Measurements from ENCODE around the gene IGFBP7. TPM values are rescaled to one million over a fixed set of nuclear protein-coding genes. Genes with fewer than 3 reads are reported as not detected.

Gene IGFBP7
- total RNA-seq, 1 donor from 2014 or later: 862 TPM

DNA sequence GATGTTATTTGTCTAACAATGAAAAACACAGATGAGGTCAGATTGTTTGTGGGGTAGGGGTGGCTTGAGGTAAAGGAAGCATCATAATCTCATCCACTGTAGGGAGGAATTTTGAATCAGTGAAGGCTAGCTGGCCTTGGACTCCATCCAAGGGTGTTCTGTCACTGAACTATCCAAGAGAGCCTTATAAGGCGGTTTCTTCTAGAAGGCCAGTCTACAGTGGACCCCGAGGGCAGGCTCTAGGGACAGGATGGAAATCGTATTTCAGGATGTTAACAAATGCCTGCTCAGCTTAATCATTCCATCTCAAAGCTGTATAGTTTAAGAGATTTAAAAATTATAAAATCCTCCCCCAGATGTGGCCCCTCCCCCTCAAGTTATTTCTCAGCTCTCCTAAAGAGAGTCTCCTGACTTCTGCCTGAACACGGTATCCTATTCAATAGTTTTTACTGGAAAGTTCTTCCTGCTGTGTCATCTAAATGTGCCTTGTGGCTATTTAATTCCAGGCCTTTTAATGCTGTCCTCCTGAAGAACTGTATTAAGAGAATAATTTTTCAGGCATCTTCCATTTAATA is 8.0 kb downstream of the IGFBP7 start:
- ATAC-seq (peak; percentile 83), DNase-seq (ENCODE audit: missing footprints) (no peak)
- intact Hi-C loops (cut with DNase I): loop anchor here (5.0 kb wide), 3 partner anchors 35 to 195 kb away; partner anchors contain the start of genes NOA1, POLR2B and REST

DNA sequence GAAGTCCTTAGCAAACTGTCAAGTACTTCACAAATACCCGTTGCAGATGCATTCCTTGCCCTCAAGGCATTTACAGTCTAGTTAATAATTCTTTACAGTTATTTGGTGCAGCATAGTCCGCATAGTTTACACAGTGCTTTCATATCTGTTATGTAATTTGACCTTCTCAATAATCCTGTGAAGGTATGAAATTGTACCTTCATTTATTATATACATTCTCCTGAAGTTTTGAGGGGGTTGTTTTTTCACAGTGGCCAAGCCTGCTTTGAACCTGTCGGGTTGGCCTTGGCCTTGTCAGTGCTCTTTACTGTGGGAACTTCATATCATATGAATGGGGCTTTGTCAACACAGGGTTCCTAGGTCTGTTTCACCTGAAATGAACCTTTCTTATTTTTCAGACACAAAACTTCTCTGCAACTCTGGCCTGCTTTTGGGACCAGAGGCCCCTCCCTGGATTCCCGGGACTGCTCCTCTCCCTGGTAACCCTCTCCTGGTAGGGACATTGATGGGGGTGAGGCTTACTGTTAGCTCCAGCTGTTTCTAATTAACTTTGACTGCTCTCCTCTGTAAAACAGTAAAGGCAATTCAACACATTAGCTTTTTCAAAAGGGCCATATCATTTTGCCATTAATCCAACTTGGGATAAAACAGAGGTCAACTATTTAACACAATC is 9.1 kb downstream of the IGFBP7 start:
- intact Hi-C loops (cut with DNase I): loop anchor here (5.0 kb wide), 3 partner anchors 34 to 194 kb away; partner anchors contain the start of genes NOA1, POLR2B and REST
- DNase-seq (ENCODE audit: missing footprints): no peak
- no peak for ATAC-seq

DNA sequence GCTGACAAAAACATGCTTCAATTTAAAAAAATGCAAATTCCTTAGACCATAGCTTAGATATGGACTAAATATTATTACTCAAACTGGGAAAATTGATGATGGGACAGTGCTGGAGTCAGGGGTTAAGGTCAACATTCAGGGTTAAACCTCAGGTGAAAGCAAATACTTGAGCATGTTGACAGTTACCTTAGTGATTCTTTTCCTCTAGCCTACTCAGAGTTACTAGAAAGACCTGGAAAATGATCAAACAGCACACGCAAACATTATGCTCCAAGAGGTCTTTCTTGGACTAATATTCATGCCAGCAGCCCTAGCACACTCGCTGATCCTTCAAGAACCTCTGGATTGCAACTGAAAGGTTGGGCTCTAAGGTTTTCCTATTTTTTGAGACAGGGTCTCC is 10.8 kb downstream of the IGFBP7 start:
- ATAC-seq: no peak
- no peak for DNase-seq (ENCODE audit: missing footprints)
- intact Hi-C loops (cut with DNase I): no loop called here

DNA sequence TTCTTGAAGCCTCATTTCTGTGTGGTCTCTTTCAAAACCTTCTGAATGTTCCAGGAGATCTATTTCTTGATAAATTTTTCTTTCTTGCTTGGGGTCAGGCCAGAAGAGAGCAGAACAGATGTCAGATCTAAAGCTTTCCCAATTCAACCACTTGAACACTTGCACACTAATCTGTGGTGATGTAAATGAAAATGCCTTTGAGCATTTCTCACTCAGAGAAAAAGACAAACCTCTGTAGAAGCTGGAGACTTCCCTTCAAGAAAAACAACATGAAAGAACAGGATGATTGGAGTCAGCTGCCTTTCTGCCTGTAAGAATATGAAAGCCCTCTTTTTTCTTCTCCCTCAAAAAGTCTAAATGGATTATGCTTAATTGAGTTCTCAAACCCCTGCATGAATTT is 11.2 kb downstream of the IGFBP7 start:
- ATAC-seq (no peak), DNase-seq (ENCODE audit: missing footprints) (no peak)
- intact Hi-C loops (cut with DNase I): no loop called here

DNA sequence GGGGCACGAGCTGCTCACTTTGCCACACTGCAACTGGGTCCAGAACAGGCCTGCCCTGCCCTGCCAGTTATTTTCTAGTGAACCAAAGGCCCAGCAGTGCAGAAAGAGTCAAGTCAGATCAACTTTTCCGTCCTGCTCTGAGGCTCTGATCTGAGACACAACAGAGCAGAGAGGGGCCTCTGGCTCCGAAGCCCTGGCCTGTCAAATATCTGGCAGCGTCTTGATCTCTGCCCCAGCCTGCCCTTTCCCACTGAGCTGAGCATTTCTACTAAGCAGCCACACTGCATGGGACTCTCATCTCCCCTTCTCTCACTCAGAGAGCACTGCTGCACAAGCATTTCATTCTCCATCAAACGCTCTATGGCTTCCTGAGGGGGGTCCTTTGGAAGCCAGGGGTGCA is 11.8 kb downstream of the IGFBP7 start:
- intact Hi-C loops (cut with DNase I): no loop called here
- ATAC-seq (peak; percentile 7), DNase-seq (ENCODE audit: missing footprints) (no peak)

DNA sequence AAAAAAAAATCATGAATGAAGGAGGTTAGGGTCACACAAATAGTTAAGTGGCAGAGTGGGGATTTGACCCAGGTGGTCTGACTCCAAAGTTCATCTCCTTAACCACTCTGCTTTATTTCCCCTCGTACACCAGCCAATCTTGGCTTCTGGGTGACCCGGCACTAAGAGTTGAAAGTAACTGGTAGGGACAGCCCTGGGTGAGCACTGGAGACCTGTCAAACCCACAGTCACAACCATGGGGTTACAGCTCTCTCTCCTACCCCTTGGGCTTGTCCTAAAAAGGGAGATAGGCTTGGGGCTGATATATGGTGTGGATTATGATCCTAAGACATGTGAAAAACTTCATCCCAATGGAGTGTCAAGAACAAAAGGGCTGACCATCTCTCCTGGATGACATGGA is 12.5 kb downstream of the IGFBP7 start:
- DNase-seq (ENCODE audit: missing footprints) (no peak), ATAC-seq (no peak)
- intact Hi-C loops (cut with DNase I): no loop called here

DNA sequence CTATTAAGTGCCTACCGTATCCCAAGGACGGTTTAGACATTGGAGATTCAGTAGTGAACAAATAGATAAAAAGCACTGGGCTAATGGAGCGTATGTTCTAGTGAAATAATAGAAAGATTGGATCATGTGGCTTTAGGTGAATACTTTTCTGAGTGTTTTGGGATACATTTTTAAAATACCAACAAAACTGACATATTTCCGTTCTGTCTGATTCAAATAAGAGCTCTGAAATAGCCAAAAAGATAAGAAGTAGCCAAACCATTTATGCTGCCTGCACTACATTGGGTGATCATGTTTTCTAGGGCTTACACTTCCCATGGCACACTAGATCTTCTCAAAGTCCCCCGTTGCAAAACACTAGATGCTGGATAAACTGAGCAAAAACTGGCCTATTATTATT is 14.2 kb downstream of the IGFBP7 start:
- ATAC-seq: no peak
- intact Hi-C loops (cut with DNase I): no loop called here
- no peak for DNase-seq (ENCODE audit: missing footprints)

DNA sequence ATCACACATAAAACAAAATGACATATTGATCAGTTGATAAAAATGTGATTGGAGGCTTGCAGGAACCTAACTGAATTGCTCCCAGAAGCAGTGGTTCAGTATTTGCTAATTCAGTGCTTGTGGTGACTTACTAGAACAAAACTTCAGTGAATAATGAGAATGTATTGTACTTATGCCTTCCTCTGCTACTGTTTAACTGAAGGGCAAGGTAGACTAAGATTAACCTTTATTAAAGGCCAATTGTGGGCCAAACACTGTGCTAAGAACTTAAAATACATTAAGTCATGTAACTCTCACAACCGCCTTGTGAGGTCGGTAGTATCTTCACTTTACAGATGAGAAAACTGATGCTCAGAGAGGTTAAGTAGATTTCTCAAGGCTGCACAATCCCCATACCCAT is 14.9 kb downstream of the IGFBP7 start:
- intact Hi-C loops (cut with DNase I): no loop called here
- no peak for ATAC-seq

DNA sequence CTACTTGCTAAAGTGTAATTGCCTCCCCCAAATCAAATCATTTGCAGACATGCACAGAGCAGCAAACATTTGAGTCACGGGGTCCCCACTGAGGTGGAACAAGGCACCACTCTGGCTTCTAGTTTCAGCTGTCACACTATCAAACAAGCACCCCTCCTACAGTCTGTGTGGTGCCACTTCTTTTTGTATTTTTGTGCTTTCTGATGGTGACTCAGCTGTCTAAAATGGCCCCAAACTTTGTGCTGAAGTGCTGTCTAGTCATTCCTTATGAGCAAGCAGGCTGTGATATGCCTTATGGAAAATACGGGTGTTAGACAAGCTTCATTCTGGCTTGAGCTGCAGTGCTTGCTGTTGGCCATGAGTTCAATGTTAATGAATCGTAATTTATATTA is 15.4 kb downstream of the IGFBP7 start:
- intact Hi-C loops (cut with DNase I): no loop called here
- no peak for ATAC-seq
- DNase-seq (ENCODE audit: missing footprints): no peak

More for the DNA sequence above, 14.9 kb downstream of the IGFBP7 start:
- no peak for DNase-seq (ENCODE audit: missing footprints)

DNA sequence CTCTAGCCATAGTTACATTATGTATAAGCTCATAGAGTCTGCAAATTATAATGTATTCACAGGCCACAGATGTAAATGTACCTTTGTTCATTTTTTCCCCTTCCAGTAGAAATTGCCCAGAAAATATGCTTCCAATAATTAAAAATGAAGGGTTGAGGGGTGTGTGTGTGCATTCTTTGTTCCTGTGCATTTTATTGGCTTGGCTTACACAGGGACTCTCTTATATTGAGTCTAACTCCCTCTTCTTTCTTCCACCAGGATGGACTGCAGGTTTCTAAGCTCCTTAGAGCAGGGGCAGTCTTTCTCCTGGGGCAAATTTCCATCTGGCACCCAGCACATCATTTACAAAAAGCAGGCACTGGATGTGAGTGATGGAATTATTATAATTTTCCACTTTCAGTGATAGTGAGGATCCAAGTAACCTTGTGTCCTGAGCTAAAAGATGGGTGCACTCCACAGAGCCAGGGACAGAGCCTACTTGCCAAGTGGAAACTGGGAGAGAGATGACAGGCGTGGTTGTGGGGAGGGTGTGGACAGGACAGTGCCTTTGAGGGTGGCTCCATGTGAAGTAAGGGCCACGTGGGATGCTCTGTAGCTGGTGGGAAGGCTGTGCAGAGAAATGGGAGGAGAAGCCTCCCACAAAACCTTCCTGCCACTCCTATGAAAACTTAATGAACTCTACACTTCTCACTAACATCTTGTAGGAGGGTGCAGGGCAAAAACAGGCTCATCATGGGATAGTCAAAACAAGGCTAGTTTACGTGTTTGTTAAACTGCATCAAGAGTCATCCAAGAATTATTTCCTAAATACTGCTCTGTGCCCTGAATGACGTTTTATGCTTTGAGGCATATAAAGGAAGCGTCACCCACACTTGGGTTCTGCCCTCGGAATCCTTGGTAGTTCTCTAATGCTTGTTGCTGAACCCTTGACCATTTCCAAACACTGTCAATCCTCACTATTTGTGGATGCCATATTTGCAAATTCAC is 16.0 kb downstream of the IGFBP7 start:
- peak; percentile 94 for ATAC-seq
- DNase-seq (ENCODE audit: missing footprints): peak; percentile 79
- intact Hi-C loops (cut with DNase I): no loop called here

DNA sequence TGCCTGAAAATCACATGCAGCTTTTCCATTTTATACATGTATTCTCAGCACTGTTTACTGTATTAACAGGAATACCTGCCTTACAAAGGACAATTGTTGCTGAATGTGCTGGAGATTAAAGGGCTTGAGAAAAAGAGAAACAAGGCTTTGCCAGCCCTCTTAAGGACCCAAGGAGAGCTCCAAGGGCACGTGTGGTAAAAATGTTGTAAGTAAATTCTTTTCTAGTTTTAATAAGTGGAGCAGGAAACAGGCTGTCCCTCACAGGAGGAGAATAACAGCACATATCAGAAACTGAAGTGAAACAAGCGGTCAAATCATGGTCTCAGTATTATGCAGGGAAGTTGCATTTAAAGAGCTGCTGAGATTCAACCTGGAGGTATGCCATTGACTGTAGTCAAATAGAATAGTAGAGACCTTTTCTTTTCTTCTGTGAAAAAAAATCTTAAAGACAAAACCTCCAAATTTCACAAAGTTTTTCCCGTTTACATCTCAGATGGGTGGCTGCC is 18.5 kb downstream of the IGFBP7 start:
- ATAC-seq (no peak), DNase-seq (ENCODE audit: missing footprints) (no peak)
- intact Hi-C loops (cut with DNase I): no loop called here

DNA sequence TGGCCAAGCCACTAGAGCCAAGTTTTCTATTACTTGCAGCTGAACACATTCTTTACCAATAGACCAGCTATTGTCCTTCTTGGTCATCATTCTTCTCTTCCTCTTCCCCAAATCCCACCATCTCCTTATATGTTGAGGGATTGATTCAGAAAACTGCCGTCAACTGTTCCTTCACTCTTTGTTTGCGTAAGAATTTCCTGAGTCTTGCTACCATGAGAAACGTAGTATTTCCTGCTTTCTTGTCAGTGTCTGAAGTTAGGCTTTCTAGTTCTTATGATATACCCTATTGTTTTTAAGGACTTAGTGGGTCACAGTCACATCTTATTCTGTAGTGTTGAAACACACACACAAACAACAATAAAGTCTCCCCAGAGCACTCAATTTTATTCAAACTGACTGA is 20.1 kb downstream of the IGFBP7 start:
- DNase-seq (ENCODE audit: missing footprints) (no peak), ATAC-seq (no peak)
- intact Hi-C loops (cut with DNase I): no loop called here

DNA sequence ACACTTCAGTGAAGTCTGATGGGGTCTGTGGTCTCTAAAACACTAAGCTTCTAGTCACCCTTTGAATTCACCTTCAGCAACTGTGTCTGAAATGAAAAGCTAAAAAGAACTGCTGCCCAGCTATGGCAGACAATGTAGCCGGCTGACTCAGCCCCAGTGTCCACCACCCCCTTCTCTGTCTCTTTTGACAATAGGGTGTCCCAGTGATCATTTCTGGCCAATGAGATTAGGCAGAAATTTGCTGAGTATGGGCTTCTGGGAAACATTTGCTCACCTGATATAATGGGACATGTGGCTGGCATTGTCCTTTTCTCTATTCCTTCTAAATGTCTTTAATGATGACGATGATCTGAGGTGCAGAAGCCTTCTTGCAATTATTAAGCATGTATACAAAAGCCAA is 20.6 kb downstream of the IGFBP7 start:
- ATAC-seq (no peak), DNase-seq (ENCODE audit: missing footprints) (no peak)
- intact Hi-C loops (cut with DNase I): no loop called here

DNA sequence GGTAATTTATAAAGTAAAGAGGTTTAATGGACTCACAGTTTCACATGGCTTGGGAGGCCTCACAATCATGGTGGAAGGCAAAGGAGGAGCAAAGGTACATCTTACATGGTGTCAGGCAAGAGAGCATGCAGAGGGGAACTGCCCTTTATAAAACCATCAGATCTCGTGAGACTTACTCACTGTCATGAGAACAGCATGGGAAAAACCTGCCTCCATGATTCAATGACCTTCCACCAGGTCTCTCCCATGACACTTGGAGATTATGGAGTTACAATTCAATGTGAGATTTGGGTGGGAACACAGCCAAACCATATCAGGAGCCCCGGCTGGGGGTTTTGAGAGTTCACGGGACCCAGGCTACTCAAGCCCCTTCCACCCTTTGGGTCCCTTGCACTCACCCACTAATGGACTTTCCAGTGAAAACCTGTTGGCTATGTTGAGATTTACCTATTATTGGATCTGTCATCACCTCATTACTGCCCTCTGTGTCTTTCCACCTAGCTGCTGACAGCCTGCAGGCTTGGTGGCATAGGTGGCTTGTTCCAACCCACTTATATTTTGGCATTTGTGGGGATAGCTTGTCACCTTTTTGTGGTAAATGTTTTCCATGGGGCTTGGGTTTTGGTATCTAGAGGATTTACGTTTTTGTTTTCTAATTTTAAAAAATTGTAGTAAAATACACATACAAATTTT is 24.0 kb downstream of the IGFBP7 start:
- intact Hi-C loops (cut with DNase I): no loop called here
- DNase-seq (ENCODE audit: missing footprints) (no peak), ATAC-seq (peak; percentile 81)

DNA sequence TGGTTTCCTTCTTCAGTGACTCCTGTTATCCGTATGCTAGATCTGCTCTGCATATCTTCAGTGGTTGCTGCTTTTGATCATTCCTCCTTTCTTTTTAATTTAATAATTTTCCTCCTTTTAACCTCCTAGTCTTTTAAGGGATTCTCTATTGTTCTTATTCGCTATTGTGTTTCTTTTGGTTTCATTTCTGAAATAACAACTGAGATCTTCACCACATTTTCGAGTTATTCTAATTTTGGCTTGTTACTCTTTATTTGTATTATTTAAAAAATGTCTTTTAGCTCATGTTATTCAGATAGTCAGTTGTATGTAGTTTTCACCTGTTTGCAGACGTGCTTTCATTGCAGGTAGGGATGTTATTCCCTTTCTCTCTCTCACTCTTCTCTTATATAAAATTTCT is 24.9 kb downstream of the IGFBP7 start:
- DNase-seq (ENCODE audit: missing footprints) (no peak), ATAC-seq (no peak)
- intact Hi-C loops (cut with DNase I): no loop called here

DNA sequence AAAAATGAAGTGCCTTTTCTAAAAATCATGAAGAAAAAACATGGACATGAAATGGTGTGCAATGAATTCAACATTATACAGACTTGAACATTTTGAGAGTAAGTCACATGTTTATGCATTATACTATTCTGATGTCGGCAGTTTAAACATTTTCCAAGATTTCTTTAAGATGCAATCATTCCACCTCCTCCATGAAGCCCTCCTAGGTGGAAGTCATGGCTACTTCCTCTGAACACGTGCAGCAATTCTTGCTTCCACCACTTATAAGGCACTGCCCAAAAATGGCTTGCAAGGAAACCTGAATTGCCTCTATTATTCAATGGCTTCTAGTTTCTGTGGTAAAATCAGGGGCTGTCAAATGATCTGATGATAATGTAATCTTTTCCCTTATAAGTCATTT is 25.8 kb downstream of the IGFBP7 start:
- intact Hi-C loops (cut with DNase I): no loop called here
- DNase-seq (ENCODE audit: missing footprints) (no peak), ATAC-seq (no peak)

DNA sequence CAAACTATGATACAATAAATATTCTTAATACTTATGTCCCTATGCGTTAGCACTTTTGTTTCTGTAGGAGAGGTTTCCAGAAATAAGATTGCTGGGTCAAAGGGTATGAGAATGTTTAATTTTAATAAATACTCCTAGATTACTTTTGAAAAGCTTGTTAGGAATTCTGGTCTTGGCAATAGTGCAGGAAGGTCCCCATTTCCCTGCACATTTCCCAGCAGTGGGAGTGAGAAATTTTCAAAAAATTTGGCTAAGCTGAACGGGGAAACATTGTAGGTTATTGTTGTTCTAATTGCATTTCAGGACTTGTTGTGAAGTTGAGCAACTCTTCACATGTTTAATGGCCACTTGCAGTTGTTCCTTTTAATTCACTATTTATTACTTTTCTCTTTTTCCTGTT is 27.1 kb downstream of the IGFBP7 start:
- no peak for DNase-seq (ENCODE audit: missing footprints)
- intact Hi-C loops (cut with DNase I): no loop called here
- no peak for ATAC-seq

DNA sequence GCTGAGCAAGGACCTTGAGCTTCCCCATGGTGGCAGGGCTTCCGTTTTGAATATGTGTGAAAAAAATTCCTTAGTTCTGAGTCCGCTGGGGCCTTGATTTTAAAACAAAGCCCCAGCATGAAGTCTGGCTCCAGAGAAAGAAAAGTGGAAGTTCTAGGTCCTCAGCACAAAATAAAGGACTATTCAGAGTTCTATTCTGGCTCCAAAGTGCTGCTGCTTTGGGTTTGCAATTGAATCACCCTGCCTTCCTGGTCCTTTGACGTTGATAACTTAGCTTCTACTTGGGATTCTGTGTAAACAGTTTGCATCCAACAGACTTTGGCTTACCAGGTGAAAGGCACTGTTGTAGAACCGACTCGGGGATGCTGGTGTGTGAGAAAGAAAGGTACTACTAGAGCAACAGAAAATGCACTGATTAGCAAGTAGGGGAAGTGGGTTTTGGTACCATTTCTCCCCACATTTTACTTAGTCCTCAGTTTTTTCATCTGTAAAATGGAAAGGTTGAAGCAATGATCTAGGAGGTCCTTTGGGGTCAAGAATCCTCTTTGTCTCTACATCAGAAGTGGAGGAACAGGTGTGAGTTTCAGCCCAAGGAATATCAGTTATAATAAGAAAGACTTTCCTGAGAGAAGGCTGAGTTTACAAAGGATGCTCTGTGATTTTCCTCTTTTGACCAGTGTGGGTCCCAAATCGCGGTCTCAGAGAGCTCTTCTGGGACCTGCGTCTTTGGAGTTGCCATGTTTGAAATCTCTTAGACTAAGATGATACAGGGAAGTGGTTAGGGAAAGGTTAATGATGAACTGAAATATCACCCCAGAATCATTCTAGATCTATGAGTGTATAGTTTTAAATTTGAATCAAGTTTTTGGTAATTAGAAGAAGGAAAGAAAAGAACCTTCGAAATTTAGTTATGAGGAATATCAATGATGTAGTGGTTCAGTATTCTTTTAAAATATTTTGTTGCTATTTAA is 28.2 kb downstream of the IGFBP7 start:
- intact Hi-C loops (cut with DNase I): no loop called here
- ATAC-seq: no peak

More for the DNA sequence above, 28.2 kb downstream of the IGFBP7 start:
- DNase-seq (ENCODE audit: missing footprints): no peak

Data from Right ventricle myocardium inferior (tissue), 1 donor.